SH-SY5Y (cell line): ENCODE results near the gene GAB1.

Experiments used
- GATA2 ChIP-seq: IDR thresholded peaks from 2 replicates; pipeline ENCODE4 v1.6.1; 2011; ENCODE audit warnings: mild to moderate bottlenecking, low read depth, low read length
- GATA3 ChIP-seq: IDR thresholded peaks from 2 replicates; pipeline ENCODE4 v1.6.1; 2011; ENCODE audit warnings: low read depth, mild to moderate bottlenecking, low read length, moderate library complexity

The GAB1 gene

DNA sequence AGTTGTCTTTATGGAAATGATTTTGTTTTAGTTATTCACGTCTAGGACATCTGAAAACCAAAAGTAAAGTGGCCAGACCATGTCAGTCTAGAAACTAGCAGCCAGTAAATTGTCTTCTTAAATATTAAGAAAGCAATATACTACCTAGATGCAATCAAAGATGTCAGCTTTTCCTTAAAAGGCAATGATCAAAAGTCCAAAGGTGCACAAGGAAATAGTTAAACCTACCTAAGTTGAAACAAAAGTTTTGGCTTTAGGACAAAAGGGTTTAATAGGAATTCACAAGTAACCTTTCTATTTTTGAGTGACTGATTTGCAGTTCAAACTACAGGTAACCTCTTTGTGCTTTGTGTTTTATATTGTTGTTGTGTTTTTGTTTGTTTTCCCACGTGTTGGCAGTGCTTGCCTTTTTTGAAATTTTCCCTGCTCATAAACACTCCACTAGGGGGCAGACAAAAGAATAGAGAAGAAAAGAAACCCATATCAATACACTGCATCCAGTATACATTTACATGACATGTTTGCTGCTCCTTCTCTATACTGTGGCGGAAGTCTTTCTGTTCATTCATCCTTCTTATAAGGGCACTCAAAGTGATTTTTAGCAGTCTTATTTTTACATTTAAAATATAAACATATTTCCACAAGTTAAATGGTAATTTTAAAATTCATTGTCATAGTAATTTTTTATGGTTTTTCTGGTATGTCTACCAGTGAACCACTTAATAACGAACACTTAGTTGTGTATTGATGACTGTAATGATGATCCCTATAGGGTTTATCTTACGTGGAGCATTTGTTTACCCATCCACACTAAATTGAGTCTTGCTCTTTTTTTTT lies 62.7 kb downstream of the GAB1 start:
- TF ChIP-seq GATA2 (no peak), GATA3 (no peak)

GRCh38 chr4:143400082-143400481 lies 63.4 kb downstream of the GAB1 start:
- no peak for TF ChIP-seq GATA3
- TF ChIP-seq GATA2: no peak

DNA sequence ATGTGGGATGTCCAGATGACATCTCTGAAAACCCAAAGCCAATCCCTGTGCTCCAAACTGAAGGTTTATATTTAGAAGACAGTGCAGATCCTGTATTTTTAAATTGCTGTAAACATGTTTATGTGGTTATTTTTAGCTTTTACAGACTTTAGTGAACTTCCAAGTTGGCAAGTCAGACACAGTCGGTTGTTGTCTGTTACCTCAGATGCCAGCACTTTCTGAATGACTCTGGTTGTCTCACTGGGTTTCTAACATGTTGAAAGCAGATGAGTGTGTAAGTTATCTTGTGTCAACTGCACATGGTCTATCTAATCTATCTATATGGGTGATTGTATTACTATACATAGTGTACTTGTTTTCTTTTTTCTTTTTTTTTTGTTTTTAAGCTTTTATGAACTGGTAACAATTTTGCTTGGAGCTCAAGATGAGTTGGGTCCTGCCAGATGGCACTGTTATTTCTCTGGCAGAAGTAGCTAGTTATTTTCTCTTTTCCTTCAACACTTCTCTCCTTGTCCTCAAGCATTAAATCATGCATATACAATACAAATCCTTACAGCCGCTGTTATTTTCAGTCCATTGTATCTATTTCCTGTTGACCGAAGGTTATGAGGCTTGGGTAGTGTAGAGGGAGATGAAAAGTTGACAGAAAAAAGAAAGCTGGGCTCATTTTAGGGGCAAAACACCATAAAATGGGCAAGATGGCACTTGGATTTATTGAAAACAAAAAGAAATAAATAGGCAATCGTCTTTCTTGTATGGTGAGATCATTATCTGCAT lies 66.3 kb downstream of the GAB1 start:
- TF ChIP-seq GATA2 (no peak), GATA3 (no peak)

DNA sequence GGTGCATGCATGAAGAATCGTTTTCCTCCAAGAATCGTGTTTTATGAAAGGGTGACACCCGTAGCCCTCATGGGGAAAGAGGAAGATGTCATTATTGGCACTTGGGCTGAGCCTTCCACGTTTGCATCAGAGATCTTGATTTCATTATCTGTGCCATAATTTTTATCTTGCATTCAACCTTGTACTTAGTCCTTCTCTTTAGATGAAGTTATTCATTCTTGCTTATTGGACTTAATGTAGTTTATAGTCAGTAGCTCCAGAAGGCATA lies 66.8 kb downstream of the GAB1 start:
- TF ChIP-seq GATA2: no peak
- TF ChIP-seq GATA3: no peak

GRCh38 chr4:143404555-143404954 lies 67.9 kb downstream of the GAB1 start:
- TF ChIP-seq GATA3 (no peak), GATA2 (no peak)

- no peak for TF ChIP-seq GATA3
- no peak for TF ChIP-seq GATA2
Measured at GRCh38 chr4:143405075-143405730, 68.5 kb downstream of the GAB1 start.

DNA sequence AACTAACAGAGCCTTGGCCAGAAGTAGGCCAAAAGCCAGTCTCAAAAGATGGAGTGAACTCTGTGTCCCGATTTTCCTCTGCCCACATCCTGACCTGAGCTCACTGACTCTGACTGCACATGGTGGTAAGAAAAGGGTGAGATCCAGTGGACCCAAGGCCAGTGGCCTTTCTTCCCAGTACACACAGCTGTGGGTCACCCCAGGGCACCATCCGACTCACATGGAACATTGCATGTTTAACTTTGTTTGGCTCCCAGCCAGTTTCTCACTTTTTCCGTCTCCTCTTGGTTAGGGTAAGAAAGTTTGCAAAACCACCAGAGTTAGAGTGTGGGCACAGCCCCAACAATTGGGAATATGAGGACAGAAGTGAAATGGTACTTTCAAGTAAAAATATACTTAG lies 69.8 kb downstream of the GAB1 start:
- no peak for TF ChIP-seq GATA2
- TF ChIP-seq GATA3: no peak

- TF ChIP-seq GATA3 (no peak), GATA2 (no peak)
Measured at GRCh38 chr4:143407474-143407873, 70.8 kb downstream of the GAB1 start.

DNA sequence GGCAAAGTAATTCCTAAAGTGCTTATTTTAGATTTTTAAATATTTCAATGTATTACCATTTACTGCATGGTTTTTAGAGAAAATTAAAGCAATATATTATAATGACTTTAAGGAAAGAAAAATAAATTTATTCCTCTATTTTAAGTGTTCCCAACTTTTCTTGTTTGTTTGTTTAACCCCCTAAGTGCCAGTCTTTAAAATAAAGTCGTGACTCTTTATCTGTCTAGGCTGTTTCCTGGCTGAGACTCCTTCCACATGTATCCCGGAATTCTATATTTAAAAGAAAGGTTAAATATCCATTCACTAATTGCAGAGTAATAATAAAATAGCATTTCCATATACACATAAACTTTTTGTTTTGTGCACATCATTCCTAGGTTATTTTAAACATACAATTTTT lies 71.2 kb downstream of the GAB1 start:
- no peak for TF ChIP-seq GATA2
- no peak for TF ChIP-seq GATA3

- TF ChIP-seq GATA2 (no peak), GATA3 (no peak)
Measured at GRCh38 chr4:143410015-143410414, 73.3 kb downstream of the GAB1 start.

- no peak for TF ChIP-seq GATA3
- no peak for TF ChIP-seq GATA2
Measured at GRCh38 chr4:143411527-143412419, 75.1 kb downstream of the GAB1 start.

DNA sequence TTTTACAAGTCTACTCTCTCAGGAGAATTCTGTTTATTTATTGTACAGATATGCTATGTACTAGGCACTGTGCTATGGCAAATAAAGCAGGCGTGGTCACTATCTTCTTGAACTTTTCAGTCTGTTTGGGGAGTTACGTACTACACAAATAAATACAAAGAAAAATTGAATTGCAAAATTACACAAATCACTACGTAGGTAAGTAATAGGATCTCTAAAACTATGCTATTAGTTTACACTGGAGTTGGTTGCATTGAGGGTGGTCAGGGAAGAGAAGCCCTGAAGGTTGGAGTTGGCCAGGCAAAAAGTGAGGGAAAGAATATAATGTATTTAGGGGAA lies 75.7 kb downstream of the GAB1 start:
- TF ChIP-seq GATA3: no peak
- TF ChIP-seq GATA2: no peak

GRCh38 chr4:143417679-143418403 lies 81.2 kb downstream of the GAB1 start:
- TF ChIP-seq GATA2: no peak
- no peak for TF ChIP-seq GATA3

DNA sequence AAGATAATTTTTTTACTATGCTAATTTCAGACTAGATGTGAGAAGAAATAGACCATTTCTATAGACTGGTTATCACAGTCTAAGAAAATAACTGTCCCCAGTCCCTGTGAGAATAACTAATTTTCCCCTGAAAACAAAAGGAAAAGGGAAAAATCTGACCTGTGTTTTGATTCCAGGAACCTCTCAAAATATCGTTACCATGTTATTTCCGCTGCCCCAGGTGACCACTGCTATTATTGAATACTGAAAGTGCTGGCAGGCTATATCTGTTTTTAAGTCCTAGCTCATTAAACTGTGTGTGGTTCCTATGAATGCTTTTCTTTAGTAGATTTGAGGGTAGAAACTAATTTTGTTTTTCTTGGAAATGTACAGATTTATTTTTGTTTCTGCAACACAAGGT lies 83.6 kb downstream of the GAB1 start:
- no peak for TF ChIP-seq GATA3
- no peak for TF ChIP-seq GATA2
